ENCODE data around the gene PACSIN2. TPM values are rescaled to one million over a fixed set of nuclear protein-coding genes. Genes with fewer than 3 reads are reported as not detected.
"Not testable (repeated sequence)": the region's sequence is repeated elsewhere in the genome, so short reads cannot be mapped to it uniquely, and the experiment has no call there.

PACSIN2 gene
- total and polyA plus RNA-seq, 7 experiments from 2014 or later, result 26.6 to 62.5 (median 36.3) TPM

DNA sequence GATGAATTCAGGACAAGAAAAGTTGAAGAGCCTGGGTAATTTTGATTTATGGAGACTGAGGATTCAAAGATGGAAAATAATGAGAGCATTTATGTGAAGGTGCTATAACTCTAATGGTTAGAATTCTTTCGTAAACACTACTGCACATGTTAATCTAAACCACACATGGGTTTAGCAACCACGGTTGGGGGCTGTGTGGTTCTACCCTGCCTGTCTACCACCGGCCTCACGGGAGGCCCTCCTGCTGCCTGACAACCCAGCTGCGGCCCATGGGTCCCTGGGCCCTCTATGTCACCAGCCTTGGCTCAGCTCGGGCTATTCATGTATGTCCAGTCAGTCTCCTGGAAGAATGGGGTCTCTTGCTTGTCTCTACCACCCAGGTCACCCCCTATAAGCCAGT lies 89.4 kb downstream of the PACSIN2 start:
- POLR2A ChIA-PET, result no interaction called here

DNA sequence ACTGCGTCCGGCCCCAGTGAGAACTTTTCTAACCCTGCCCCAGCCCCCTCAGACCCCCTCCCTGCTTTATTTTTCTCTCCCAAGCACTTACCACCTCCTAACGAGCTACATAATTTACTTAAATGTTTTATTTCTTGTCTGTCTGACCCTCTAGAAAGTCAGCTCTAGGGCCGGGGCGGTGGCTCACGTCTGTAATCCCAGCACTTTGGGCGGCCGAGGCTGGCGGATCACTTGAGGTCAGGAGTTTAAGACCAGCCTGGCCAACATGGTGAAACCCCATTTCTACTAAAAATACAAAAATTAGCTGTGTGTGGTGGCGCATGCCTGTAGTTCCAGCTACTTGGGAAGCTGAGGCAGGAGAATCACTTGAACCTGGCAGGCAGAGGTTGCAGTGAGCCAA lies 89.9 kb downstream of the PACSIN2 start:
- Mint-ChIP-seq H3K4me1 (peaks cover 4 to 79% (median 64%) of the 10 kb centered on the region in 7 donors), H3K4me3 (peak overlapping the region in 1 of 10 donors; percentile 29)
- H3K36me3 Mint-ChIP-seq; DNase-seq; H3K27me3 Mint-ChIP-seq; H3K9me3 Mint-ChIP-seq; H3K4me1 ChIP-seq (ENCODE audit: control insufficient read depth in 2 of 2, insufficient read depth in 2 of 2, low read length in 2 of 2); intact Hi-C loops (cut with micrococcal nuclease); ATAC-seq; H3K27me3 ChIP-seq (ENCODE audit: control insufficient read depth in 2 of 2, insufficient read depth in 2 of 2, low read length in 2 of 2); H3K27ac ChIP-seq (ENCODE audit: low read depth, low read length); H3K27ac Mint-ChIP-seq; H3K4me3 ChIP-seq (ENCODE audit: low read length); H3K9me3 ChIP-seq (ENCODE audit: control insufficient read depth in 2 of 3, low read length in 3 of 3); POLR2A ChIA-PET; H3K36me3 ChIP-seq (ENCODE audit: control insufficient read depth in 2 of 3, insufficient read depth in 3 of 3, low read length in 3 of 3): not testable (repeated sequence)
- CTCF ChIA-PET, result interaction anchor here (0.7 kb wide), 1 partner anchor 31 kb away, joined by 3 read pairs; no protein-coding TSS in a partner anchor

More for the DNA sequence above, 89.4 kb downstream of the PACSIN2 start:
- Histone ChIP-seq H3K27ac (ENCODE audit: low read depth, low read length) (no peak overlapping the region), H3K9me3 (ENCODE audit: control insufficient read depth in 2 of 3, low read length in 3 of 3) (no peaks in the 10 kb centered on the region), H3K4me1 (ENCODE audit: control insufficient read depth in 2 of 2, insufficient read depth in 2 of 2, low read length in 2 of 2) (no peaks in the 10 kb centered on the region), H3K27me3 (ENCODE audit: control insufficient read depth in 2 of 2, insufficient read depth in 2 of 2, low read length in 2 of 2) (no peaks in the 10 kb centered on the region), H3K36me3 (ENCODE audit: control insufficient read depth in 2 of 3, insufficient read depth in 3 of 3, low read length in 3 of 3) (peaks cover 0 to 4% (median 0%) of the 10 kb centered on the region in 3 experiments), H3K4me3 (ENCODE audit: low read length) (no peak overlapping the region)
- H3K4me1 Mint-ChIP-seq, result peaks cover 4 to 80% (median 66%) of the 10 kb centered on the region in 7 donors
- ATAC-seq, result peak; percentile 48
- DNase-seq, result no peak
- peak overlapping the region in 2 of 10 donors; percentile 45 to 46 for H3K4me3 Mint-ChIP-seq
- H3K9me3 Mint-ChIP-seq, result no peaks in the 10 kb centered on the region
- peak overlapping the region in 3 of 9 donors; percentile 19 to 85 (median 34) for H3K27ac Mint-ChIP-seq
- no peaks in the 10 kb centered on the region for H3K27me3 Mint-ChIP-seq
- CTCF ChIA-PET, result no interaction called here
- H3K36me3 Mint-ChIP-seq, result peaks cover 0 to 10% (median 0%) of the 10 kb centered on the region in 5 donors
- intact Hi-C loops (cut with micrococcal nuclease), result no loop called here

DNA sequence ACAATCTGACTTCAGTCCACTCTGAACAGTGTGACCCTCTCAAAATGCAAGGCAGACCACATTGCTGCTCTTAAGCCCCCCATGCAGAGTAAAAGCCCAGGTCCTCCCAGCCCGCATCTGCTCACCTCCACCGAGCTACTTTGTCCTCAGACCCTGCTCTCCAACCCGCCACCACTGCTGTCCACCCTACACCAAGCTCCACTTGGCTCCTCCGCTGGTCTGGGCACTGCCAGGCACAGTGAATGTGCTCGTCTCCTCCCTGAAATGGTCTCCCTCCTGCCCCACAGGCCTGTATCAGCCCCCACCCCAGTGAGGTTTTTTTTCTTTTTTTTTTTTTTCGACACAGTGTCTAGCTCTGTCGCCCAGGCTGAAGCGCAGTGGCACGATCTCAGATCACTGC lies 90.5 kb downstream of the PACSIN2 start:
- Histone ChIP-seq H3K27ac (ENCODE audit: low read depth, low read length) (no peak overlapping the region), H3K4me3 (ENCODE audit: low read length) (no peak overlapping the region), H3K36me3 (ENCODE audit: control insufficient read depth in 2 of 3, insufficient read depth in 3 of 3, low read length in 3 of 3) (peaks cover 0 to 2% (median 0%) of the 10 kb centered on the region in 3 experiments), H3K4me1 (ENCODE audit: control insufficient read depth in 2 of 2, insufficient read depth in 2 of 2, low read length in 2 of 2) (no peaks in the 10 kb centered on the region), H3K9me3 (ENCODE audit: control insufficient read depth in 2 of 3, low read length in 3 of 3) (no peaks in the 10 kb centered on the region), H3K27me3 (ENCODE audit: control insufficient read depth in 2 of 2, insufficient read depth in 2 of 2, low read length in 2 of 2) (no peaks in the 10 kb centered on the region)
- no peak for DNase-seq
- H3K27ac Mint-ChIP-seq, result peak overlapping the region in 5 of 9 donors; percentile 28 to 79 (median 32)
- peaks cover 0 to 7% (median 0%) of the 10 kb centered on the region in 5 donors for H3K36me3 Mint-ChIP-seq
- POLR2A ChIA-PET, result no interaction called here
- peaks cover 4 to 73% (median 58%) of the 10 kb centered on the region in 7 donors for H3K4me1 Mint-ChIP-seq
- H3K4me3 Mint-ChIP-seq, result peak overlapping the region in 2 of 10 donors; percentile 17 to 40
- intact Hi-C loops (cut with micrococcal nuclease), result no loop called here
- no peak for ATAC-seq
- H3K27me3 Mint-ChIP-seq, result no peaks in the 10 kb centered on the region
- CTCF ChIA-PET, result interaction anchor here (0.7 kb wide), 1 partner anchor 31 kb away, joined by 3 read pairs; no protein-coding TSS in a partner anchor
- no peaks in the 10 kb centered on the region for H3K9me3 Mint-ChIP-seq

DNA sequence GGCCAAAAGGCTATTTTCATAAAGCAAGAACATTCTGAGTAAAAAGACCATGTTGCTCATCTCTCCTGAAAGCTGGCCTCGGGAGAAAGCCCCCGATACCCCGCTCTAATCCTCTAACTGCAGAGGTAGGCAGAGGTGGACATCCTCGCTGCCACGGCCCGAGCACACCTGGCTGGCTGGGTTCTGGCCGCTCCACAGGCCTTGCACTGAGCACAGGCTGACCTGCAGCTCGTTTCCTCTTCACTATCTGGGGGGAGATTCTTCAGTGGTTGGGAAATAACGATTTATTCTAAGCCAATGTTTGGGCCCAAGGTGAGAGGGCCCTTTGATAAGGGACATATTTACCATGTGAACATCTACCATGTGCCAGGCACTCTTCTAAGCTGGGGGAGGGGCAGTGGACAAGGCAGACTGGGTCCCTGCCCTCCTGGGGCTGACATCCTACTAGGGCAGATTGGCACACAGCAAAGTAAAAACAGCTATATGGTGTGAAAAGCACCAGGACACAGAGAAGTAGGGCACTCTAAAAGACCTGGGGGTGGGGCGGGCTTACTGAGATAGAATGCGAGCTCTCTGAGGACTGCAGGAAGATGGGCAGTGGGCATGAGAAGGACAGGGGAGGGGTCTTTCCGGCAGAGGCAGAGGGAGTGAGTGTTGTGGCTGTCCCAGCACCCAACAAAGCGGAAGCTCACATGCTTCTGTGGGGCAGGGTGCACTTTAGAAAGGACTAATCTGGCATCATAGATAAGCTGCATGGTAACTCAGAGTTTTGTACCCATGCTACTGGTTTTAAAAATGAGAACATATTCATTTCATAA lies 92.4 kb downstream of the PACSIN2 start:
- Mint-ChIP-seq H3K27ac (peak overlapping the region in 7 of 9 donors; percentile 14 to 78 (median 26)), H3K9me3 (no peaks in the 10 kb centered on the region), H3K4me3 (peak overlapping the region in 7 of 10 donors; percentile 34 to 59 (median 44)), H3K4me1 (peaks cover 4 to 65% (median 51%) of the 10 kb centered on the region in 7 donors), H3K36me3 (peaks cover 0 to 7% (median 0%) of the 10 kb centered on the region in 5 donors), H3K27me3 (no peaks in the 10 kb centered on the region)
- ChIA-PET CTCF (no interaction called here), POLR2A (interaction anchor here (0.6 kb wide), 1 partner anchor 9 kb away, joined by 5 read pairs; no protein-coding TSS in a partner anchor)
- H3K9me3 ChIP-seq (ENCODE audit: control insufficient read depth in 2 of 3, low read length in 3 of 3), result no peaks in the 10 kb centered on the region
- no peak overlapping the region for H3K4me3 ChIP-seq (ENCODE audit: low read length)
- DNase-seq (peak in 1 of 9 donors; percentile 5), ATAC-seq (peak; percentile 61)
- H3K36me3 ChIP-seq (ENCODE audit: control insufficient read depth in 2 of 3, insufficient read depth in 3 of 3, low read length in 3 of 3), result no peaks in the 10 kb centered on the region
- intact Hi-C loops (cut with micrococcal nuclease), result no loop called here
- no peak overlapping the region for H3K27ac ChIP-seq (ENCODE audit: low read depth, low read length)
- no peaks in the 10 kb centered on the region for H3K4me1 ChIP-seq (ENCODE audit: control insufficient read depth in 2 of 2, insufficient read depth in 2 of 2, low read length in 2 of 2)
- H3K27me3 ChIP-seq (ENCODE audit: control insufficient read depth in 2 of 2, insufficient read depth in 2 of 2, low read length in 2 of 2), result no peaks in the 10 kb centered on the region

DNA sequence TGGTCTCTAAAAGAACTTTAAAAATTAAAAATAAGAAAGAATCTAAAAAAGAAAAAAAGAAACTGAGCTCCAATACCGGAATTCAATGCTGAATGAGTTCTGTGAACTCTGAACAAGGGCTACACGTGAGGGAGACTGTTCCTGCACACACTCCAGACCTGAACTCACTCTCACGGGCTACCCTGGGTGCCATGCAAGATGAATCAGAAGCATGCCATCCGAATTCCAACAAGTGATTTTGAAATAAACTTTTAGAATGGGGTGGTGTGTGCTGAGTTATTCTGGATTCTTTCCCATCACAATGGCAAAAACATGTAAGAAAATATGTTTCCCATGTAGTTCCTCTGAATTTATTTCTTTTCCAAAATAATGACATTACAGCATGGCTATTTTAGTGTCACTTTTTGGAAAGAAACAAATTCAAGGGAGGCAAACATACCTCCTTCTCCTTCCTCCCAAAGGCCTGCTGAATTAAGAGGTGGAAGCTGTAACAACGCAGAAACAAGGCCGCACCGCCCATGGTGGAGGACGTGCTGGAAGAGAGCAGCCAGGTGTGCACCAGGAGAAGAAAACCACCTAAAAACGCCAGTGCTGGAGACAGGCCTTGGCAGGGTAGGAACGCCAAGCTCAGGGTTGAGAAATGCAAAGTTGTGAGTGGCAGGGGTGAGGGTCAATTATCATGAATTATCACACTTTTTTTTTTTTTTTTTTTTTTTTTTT lies 94.7 kb downstream of the PACSIN2 start:
- Histone ChIP-seq H3K36me3 (ENCODE audit: control insufficient read depth in 2 of 3, insufficient read depth in 3 of 3, low read length in 3 of 3) (no peaks in the 10 kb centered on the region), H3K4me3 (ENCODE audit: low read length) (no peak overlapping the region), H3K9me3 (ENCODE audit: control insufficient read depth in 2 of 3, low read length in 3 of 3) (no peaks in the 10 kb centered on the region), H3K27ac (ENCODE audit: low read depth, low read length) (no peak overlapping the region), H3K4me1 (ENCODE audit: control insufficient read depth in 2 of 2, insufficient read depth in 2 of 2, low read length in 2 of 2) (no peaks in the 10 kb centered on the region), H3K27me3 (ENCODE audit: control insufficient read depth in 2 of 2, insufficient read depth in 2 of 2, low read length in 2 of 2) (no peaks in the 10 kb centered on the region)
- H3K27me3 Mint-ChIP-seq, result no peaks in the 10 kb centered on the region
- ChIA-PET CTCF (no interaction called here), POLR2A (interaction anchor here (0.6 kb wide), 2 partner anchors 15 to 40 kb away, joined by 3 read pairs; no protein-coding TSS in a partner anchor)
- ATAC-seq (no peak), DNase-seq (no peak)
- peak overlapping the region in 4 of 9 donors; percentile 5 to 53 (median 32) for H3K27ac Mint-ChIP-seq
- no peak overlapping the region for H3K4me3 Mint-ChIP-seq
- H3K4me1 Mint-ChIP-seq, result peaks cover 8 to 61% (median 42%) of the 10 kb centered on the region in 7 donors
- intact Hi-C loops (cut with micrococcal nuclease), result no loop called here
- H3K9me3 Mint-ChIP-seq, result no peaks in the 10 kb centered on the region
- no peaks in the 10 kb centered on the region for H3K36me3 Mint-ChIP-seq

GRCh38 chr22:42919199-42919598 lies 95.8 kb downstream of the PACSIN2 start:
- H3K27ac Mint-ChIP-seq, result no peak overlapping the region
- H3K4me3 Mint-ChIP-seq, result no peak overlapping the region
- CTCF ChIA-PET, result no interaction called here
- POLR2A ChIA-PET, result interaction anchor here (0.6 kb wide), 1 partner anchor 29 kb away, joined by 3 read pairs; no protein-coding TSS in a partner anchor
- no peaks in the 10 kb centered on the region for H3K36me3 ChIP-seq (ENCODE audit: control insufficient read depth in 2 of 3, insufficient read depth in 3 of 3, low read length in 3 of 3)
- no peak for ATAC-seq
- intact Hi-C loops (cut with micrococcal nuclease), result no loop called here
- H3K4me1 Mint-ChIP-seq, result peaks cover 8 to 55% (median 41%) of the 10 kb centered on the region in 7 donors
- no peak for DNase-seq
- no peak overlapping the region for H3K4me3 ChIP-seq (ENCODE audit: low read length)
- no peaks in the 10 kb centered on the region for H3K36me3 Mint-ChIP-seq
- H3K4me1 ChIP-seq (ENCODE audit: control insufficient read depth in 2 of 2, insufficient read depth in 2 of 2, low read length in 2 of 2), result no peaks in the 10 kb centered on the region
- H3K9me3 ChIP-seq (ENCODE audit: control insufficient read depth in 2 of 3, low read length in 3 of 3), result no peaks in the 10 kb centered on the region
- H3K9me3 Mint-ChIP-seq, result no peaks in the 10 kb centered on the region
- no peaks in the 10 kb centered on the region for H3K27me3 ChIP-seq (ENCODE audit: control insufficient read depth in 2 of 2, insufficient read depth in 2 of 2, low read length in 2 of 2)
- H3K27ac ChIP-seq (ENCODE audit: low read depth, low read length), result no peak overlapping the region
- no peaks in the 10 kb centered on the region for H3K27me3 Mint-ChIP-seq

All from naive thymus-derived CD4-positive, alpha-beta T cell (primary cell).